NCI-H1694 (cell line): ENCODE results near the gene TC2N.
"Not testable (repeated sequence)": the region's sequence is repeated elsewhere in the genome, so short reads cannot be mapped to it uniquely, and the experiment has no call there.

ENCODE experiments used
- DNase-seq: peaks from one replicate; lab custom pipeline; 2025; lab: John Stamatoyannopoulos, UW

Gene TC2N

GRCh38 chr14:91753501-91754128 lies 113.7 kb downstream of the TC2N start:
- DNase-seq, result no peak

GRCh38 chr14:91752961-91753360 lies 114.4 kb downstream of the TC2N start:
- no peak for DNase-seq

- DNase-seq, result no peak
These were observed 115.6 kb downstream of the TC2N start for GRCh38 chr14:91751719-91752118.

- no peak for DNase-seq
These were observed 116.6 kb downstream of the TC2N start for GRCh38 chr14:91750634-91751198.

- no peak for DNase-seq
These were observed 117.5 kb downstream of the TC2N start for GRCh38 chr14:91749868-91750267.

- DNase-seq, result no peak
These were observed 119.3 kb downstream of the TC2N start for GRCh38 chr14:91748049-91748448.

- no peak for DNase-seq
These were observed 122.0 kb downstream of the TC2N start for GRCh38 chr14:91745344-91745743.

GRCh38 chr14:91744068-91744480 lies 123.3 kb downstream of the TC2N start:
- no peak for DNase-seq

GRCh38 chr14:91743305-91743653 lies 124.1 kb downstream of the TC2N start:
- no peak for DNase-seq

- no peak for DNase-seq
These were observed 124.6 kb downstream of the TC2N start for GRCh38 chr14:91742621-91743304.

GRCh38 chr14:91739867-91740266 lies 127.5 kb downstream of the TC2N start:
- DNase-seq, result not testable (repeated sequence)

GRCh38 chr14:91737619-91738018 lies 129.7 kb downstream of the TC2N start:
- no peak for DNase-seq

GRCh38 chr14:91732859-91733477 lies 134.4 kb downstream of the TC2N start:
- DNase-seq, result no peak

- DNase-seq, result no peak
These were observed 134.9 kb downstream of the TC2N start for GRCh38 chr14:91732439-91732838.

- no peak for DNase-seq
These were observed 135.3 kb downstream of the TC2N start, which contains the start of gene CATSPERB for GRCh38 chr14:91731986-91732385. Gene CATSPERB, minus strand, starts transcription at chr14:91732086. Its CDS starts 2,607 bp downstream, at chr14:91729479.

- DNase-seq, result no peak
These were observed 136.3 kb downstream of the TC2N start for GRCh38 chr14:91731018-91731417.

- no peak for DNase-seq
These were observed 137.6 kb downstream of the TC2N start for GRCh38 chr14:91729756-91730155.
